Subcutaneous adipose tissue (tissue), 4 donors: Measurements from ENCODE around the gene RPS21. TPM values are rescaled to one million over a fixed set of nuclear protein-coding genes. Genes with fewer than 3 reads are reported as not detected.

Experiments
- CTCF ChIP-seq: fragments of 450-650 bp; IDR thresholded peaks from one replicate; pipeline ENCODE4 v1.5.1; 2016; ENCODE audit warnings: low read depth, mild to moderate bottlenecking, control low read depth, antibody characterized with exemption, moderate library complexity
- total RNA-seq, 4 donors: library from RNA; depleted of rRNA; stranded (reverse); fragments of >200 nt; gene quantifications; one replicate each; pipeline ENCODE4 v1.1.0, GENCODE V29; 2016

RPS21 gene
- 1,000 to 10,000 TPM; 1,888 to 3,001 (median 2,521) TPM for total RNA-seq

GRCh38 chr20:62386383-62387218, at the start of gene RPS21:
RPS21 (plus strand) TSS chr20:62387103; CDS start chr20:62387339, 236 bp downstream.
- no peak for TF ChIP-seq CTCF

GRCh38 chr20:62337558-62338293, 49.2 kb upstream of the RPS21 start:
- TF ChIP-seq CTCF, result no peak

- no peak for TF ChIP-seq CTCF
Observed at GRCh38 chr20:62338294-62338620, 48.6 kb upstream of the RPS21 start.

- TF ChIP-seq CTCF, result no peak
Observed at GRCh38 chr20:62339647-62340062, 47.2 kb upstream of the RPS21 start.

GRCh38 chr20:62342910-62343309, 44.0 kb upstream of the RPS21 start:
- TF ChIP-seq CTCF, result no peak

- no peak for TF ChIP-seq CTCF
Observed at GRCh38 chr20:62344092-62344491, 42.8 kb upstream of the RPS21 start.

GRCh38 chr20:62344782-62345181, 42.1 kb upstream of the RPS21 start:
- no peak for TF ChIP-seq CTCF
